AG10803 (cell line): ENCODE data around the gene C16orf96.
"Not testable (repeated sequence)": the region's sequence is repeated elsewhere in the genome, so short reads cannot be mapped to it uniquely, and the experiment has no call there.

Experiments used
- DNase-seq: peaks from one replicate; pipeline ENCODE4 v3.0.0; 2010; ENCODE audit warnings: low read depth
- H3K4me3 ChIP-seq: 2 replicates; pipeline ENCODE4 v1.5.1; 2011; ENCODE audit warnings: mild to moderate bottlenecking, low read length, control low read depth
- TF ChIP-seq, protein P1 (sequence below): conservative IDR thresholded peaks from 2 replicates; pipeline ENCODE4 v1.5.1; 2011; ENCODE audit warnings: mild to moderate bottlenecking, low read length, control low read depth, inconsistent platforms

The C16orf96 gene

DNA sequence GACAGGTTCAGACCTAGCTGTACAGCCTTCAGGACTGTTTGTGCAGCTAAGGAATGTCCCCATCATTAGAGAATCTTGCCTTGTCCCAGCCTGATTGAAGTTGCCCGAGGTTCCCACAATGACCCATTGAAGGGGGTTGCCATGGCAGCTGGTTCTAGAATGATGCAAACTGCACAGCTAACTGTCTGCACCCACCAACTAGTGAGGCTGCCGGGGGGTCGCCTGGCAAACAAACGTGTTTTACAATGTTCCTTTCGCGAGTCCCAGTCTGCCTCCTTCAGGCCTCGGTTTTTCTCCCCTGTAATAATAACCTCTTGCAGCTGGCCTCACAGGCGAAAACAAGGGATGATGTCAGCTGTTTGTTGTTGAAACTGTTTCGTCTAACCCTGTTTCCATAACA lies 5.5 kb downstream of the C16orf96 start:
- H3K4me3 ChIP-seq, result no peak overlapping the region
- TF ChIP-seq, protein P1, sequence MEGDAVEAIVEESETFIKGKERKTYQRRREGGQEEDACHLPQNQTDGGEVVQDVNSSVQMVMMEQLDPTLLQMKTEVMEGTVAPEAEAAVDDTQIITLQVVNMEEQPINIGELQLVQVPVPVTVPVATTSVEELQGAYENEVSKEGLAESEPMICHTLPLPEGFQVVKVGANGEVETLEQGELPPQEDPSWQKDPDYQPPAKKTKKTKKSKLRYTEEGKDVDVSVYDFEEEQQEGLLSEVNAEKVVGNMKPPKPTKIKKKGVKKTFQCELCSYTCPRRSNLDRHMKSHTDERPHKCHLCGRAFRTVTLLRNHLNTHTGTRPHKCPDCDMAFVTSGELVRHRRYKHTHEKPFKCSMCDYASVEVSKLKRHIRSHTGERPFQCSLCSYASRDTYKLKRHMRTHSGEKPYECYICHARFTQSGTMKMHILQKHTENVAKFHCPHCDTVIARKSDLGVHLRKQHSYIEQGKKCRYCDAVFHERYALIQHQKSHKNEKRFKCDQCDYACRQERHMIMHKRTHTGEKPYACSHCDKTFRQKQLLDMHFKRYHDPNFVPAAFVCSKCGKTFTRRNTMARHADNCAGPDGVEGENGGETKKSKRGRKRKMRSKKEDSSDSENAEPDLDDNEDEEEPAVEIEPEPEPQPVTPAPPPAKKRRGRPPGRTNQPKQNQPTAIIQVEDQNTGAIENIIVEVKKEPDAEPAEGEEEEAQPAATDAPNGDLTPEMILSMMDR, result no peak
- DNase-seq, result no peak

DNA sequence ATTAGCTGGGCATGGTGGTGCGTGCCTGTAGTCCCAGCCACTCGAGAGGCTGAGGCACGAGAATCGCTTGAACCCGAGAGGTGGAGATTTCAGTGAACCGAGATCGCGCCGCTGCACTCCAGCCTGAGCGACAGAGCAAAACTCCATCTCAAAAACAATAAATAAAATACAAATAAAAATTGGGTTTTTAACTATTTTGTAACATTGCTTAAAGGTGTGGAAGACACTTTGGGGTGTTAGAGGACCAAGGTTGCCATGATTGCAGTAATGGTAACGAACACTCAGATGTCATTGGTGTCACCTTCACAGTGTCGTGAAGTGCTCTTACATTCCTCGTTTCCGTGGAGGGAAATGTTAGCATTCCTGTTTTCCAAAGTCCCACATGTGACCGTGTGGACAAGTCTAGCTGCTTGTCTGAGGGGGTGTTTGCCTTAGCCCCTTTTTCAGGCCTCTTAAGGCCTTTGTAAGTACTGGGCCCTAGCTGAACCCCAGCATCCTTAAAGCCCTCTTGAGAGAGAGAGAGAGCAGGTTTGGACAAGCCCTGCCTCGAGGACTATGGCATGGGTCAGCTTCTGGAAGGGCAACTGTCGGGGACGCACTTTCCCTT lies 8.6 kb downstream of the C16orf96 start:
- TF ChIP-seq, protein P1, result no peak
- no peak overlapping the region for H3K4me3 ChIP-seq
- no peak for DNase-seq

DNA sequence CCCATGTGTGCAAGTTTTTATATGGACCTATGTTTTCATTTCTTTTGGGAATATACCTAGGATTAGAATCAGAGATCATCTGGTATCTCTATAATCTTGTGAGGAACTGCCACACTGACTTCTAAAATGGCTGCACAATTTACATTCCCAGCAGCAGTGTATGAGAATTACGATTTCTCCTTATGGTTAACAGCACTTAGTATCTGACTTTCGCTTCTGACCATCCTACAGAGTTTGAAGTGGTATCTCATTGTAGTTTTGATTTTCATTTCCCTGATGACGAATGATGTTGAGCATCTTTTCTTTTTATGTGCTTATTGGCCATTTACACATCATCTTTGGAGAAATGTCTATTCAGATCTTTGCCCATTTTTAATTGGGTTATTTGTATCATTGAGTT lies 10.0 kb downstream of the C16orf96 start:
- TF ChIP-seq, protein P1, result no peak
- DNase-seq, result no peak
- no peak overlapping the region for H3K4me3 ChIP-seq

DNA sequence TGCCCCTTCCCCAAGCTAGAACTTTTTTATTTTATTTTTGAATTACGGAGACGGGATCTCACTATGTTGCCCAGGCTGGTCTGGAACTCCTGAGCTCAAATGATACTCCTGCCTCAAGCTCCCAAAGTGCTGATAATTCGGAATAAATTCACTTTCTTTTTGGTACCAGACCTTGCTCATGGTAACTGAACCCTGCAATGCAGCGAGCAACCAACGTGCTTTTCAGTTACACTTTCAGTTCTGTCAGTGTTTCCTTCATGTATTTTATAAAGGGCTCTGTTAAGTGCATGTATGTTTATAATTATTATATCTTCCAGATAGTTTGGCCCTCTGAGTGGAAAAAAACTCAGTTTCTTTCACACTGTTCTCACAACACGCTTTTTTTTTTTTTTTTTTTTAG lies 13.9 kb downstream of the C16orf96 start:
- no peak for DNase-seq
- TF ChIP-seq, protein P1, result no peak
- H3K4me3 ChIP-seq, result no peak overlapping the region

DNA sequence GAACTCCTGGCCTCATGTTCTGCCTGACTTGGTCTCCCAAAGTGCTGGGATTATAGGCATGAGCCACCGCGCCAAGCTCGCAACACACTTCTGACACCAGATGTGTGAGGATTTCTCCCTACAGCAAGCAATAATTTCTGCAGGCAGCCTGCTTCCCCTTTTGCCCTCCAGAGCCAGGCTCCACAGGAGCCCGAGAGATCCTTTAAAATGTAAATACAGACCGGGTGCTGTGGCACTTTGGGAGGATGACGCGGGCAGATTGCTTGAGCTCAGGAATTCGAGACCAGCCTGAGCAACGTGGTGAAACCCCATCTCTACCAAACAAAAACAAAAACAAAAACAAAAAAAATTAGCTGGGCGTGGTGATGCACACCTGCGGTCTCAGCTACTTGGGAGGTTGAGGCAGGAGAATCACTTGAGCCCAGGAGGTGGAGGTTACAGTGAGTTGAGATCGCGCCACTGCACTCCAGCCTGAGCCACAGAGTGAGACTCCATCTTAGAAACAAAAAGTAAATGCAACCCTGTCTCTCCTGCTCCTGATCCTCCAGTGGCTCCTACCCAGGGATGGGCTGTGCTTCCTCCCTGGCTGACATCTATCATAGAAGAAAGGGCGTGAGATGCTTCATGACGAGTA lies 14.7 kb downstream of the C16orf96 start:
- H3K4me3 ChIP-seq, result no peak overlapping the region
- TF ChIP-seq, protein P1, result no peak
- DNase-seq, result no peak

DNA sequence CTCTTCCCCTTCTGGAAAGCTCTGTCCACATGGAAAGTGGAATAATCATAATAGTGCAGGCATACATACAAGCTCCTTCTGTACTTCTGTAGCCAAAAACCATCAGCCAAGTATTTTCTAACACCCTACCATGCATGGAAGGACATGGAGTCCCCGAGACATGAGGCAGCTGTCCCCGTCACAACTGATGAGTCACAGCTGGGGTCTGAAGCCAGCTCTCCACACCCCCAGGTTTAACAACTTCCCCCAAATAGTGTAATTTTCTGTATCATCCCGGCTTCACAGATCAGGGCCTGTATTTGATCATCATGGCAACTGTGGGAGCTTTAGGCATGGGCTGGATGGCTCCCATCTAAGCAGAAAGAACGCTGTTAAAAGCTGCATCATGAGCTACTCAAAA lies 16.6 kb downstream of the C16orf96 start:
- DNase-seq, result no peak
- TF ChIP-seq, protein P1, result no peak
- no peak overlapping the region for H3K4me3 ChIP-seq

DNA sequence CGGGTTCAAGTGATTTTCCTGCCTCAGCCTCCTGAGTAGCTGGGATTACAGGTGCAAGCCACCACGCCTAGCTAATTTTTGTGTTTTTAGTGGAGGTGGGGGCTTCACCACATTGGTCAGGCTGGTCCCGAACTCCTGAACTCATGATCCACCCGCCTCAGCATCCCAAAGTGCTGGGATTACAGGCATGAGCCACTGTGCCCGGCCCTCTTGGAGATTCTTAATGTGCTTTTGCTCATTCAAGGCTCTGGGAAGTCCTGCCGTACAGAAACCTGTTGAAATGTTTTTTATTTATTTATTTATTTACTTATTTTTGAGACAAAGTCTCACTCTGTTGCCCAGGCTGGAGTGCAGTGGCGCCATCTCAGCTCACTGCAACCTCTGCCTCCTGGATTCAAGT lies 17.8 kb downstream of the C16orf96 start:
- DNase-seq, H3K4me3 ChIP-seq: not testable (repeated sequence)
